Fibroblast of lung (primary cell): ENCODE measurements around the gene ZNF598. TPM values are rescaled to one million over a fixed set of nuclear protein-coding genes. Genes with fewer than 3 reads are reported as not detected.

ENCODE experiments used
- DNase-seq, 2 donors: peaks; one replicate each; pipeline versions ENCODE4 v3.0.0 to v3.0.0-alpha.2; 2010; ENCODE audit warnings: low read depth in 2 of 2
- H2AFZ ChIP-seq: 2 replicates; pipeline ENCODE4 v1.5.1; 2012; ENCODE audit warnings: low read length, control low read depth, inconsistent platforms
- H3K27ac ChIP-seq: 2 replicates; pipeline ENCODE4 v1.5.1; 2011; ENCODE audit warnings: low read length, control low read depth; ENCODE audit not compliant: insufficient read depth
- H3K27me3 ChIP-seq: 2 replicates; pipeline ENCODE4 v1.5.1; 2011; ENCODE audit warnings: mild to moderate bottlenecking, low read length; ENCODE audit not compliant: control insufficient read depth, insufficient read depth
- H3K36me3 ChIP-seq: 2 replicates; pipeline ENCODE4 v1.5.1; 2011; ENCODE audit warnings: low read length; ENCODE audit not compliant: control insufficient read depth, insufficient read depth
- H3K4me1 ChIP-seq: 2 replicates; pipeline ENCODE4 v1.5.1; 2011; ENCODE audit warnings: low read length; ENCODE audit not compliant: control insufficient read depth, insufficient read depth; ENCODE audit errors: extremely low read depth
- H3K4me2 ChIP-seq: 2 replicates; pipeline ENCODE4 v1.5.1; 2011; ENCODE audit warnings: low read length, control low read depth; ENCODE audit not compliant: insufficient read depth; ENCODE audit errors: extremely low read depth
- H3K4me3 ChIP-seq, 4 experiments: fragments of 200-600 bp in 1 of 4; sonication (generic) in 1 of 4; replicated peaks in 1 of 4; 2 replicates each; pipeline ENCODE4 v1.5.1; 2011 to 2016; ENCODE audit warnings: low read length in 4 of 4, low read depth in 3 of 4, mild to moderate bottlenecking in 3 of 4, control low read depth in 2 of 4, inconsistent platforms in 1 of 4, mixed read lengths in 1 of 4; ENCODE audit not compliant: insufficient read depth in 1 of 4; ENCODE audit errors: control extremely low read depth in 1 of 4
- H3K79me2 ChIP-seq: 2 replicates; pipeline ENCODE4 v1.5.1; 2012; ENCODE audit warnings: mild to moderate bottlenecking, low read length, inconsistent platforms; ENCODE audit not compliant: control insufficient read depth, insufficient read depth
- H3K9ac ChIP-seq: 2 replicates; pipeline ENCODE4 v1.5.1; 2011; ENCODE audit warnings: mild to moderate bottlenecking, low read length, control low read depth; ENCODE audit not compliant: insufficient read depth
- H3K9me3 ChIP-seq: 2 replicates; pipeline ENCODE4 v1.5.1; 2012; ENCODE audit warnings: low read depth, low read length; ENCODE audit not compliant: control insufficient read depth, insufficient read depth
- H4K20me1 ChIP-seq: 2 replicates; pipeline ENCODE4 v1.5.1; 2011; ENCODE audit warnings: low read length; ENCODE audit not compliant: control insufficient read depth, insufficient read depth; ENCODE audit errors: extremely low read depth
- CTCF ChIP-seq, 2 donors: IDR thresholded peaks in 1 of 2; conservative IDR thresholded peaks in 1 of 2; 1 replicate in 1 of 2; 2 replicates in 1 of 2; pipeline ENCODE4 v1.5.1; 2011 to 2012; ENCODE audit warnings: low read length in 2 of 2, control low read depth in 1 of 2, inconsistent platforms in 1 of 2, low read depth in 1 of 2, mild to moderate bottlenecking in 1 of 2
- EZH2 ChIP-seq: IDR thresholded peaks from 2 replicates; pipeline ENCODE4 v1.5.1; 2012; ENCODE audit warnings: low read length, control low read depth, mild to moderate bottlenecking; ENCODE audit errors: missing control alignments
- polyA plus RNA-seq, 2 donors: library from polyadenylated mRNA; depleted of rRNA in 1 of 2; stranded (reverse) in 1 of 2; unstranded in 1 of 2; fragments of >200 nt; gene quantifications; 2 replicates each; pipeline ENCODE4 v1.2.1, GENCODE V29; 2011 to 2012; ENCODE audit warnings: missing spikeins in 1 of 2
- total RNA-seq: library from RNA; depleted of rRNA; stranded (reverse); fragments of >200 nt; gene quantifications from 2 replicates; pipeline ENCODE4 v1.2.1, GENCODE V29; 2014

Gene ZNF598
- total and polyA plus RNA-seq, 2 donors (not counting 1 experiment from before 2014, with no cell fraction given): 11.6 to 18.8 TPM

DNA sequence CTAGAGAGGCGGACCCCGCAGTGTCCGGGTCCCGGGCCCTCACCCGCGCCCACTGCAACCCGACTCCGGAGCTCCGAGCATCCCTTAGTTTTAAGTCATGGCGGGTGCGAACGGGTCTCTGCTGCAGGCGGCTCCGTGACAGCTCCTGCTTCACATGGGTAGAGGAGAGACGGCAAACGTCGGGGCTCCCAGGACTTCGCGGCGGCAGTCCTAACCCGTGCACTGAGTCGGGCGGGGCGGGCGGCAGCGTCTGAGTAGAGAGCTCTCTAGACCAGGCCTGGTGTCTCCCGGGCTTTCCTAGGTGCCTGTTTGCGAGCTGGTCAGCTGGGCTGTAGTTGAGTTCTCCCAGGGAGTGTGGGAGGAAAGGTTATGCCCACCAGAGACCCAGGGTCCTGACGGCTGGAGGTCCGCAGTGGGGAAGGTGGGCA is 38.5 kb upstream of the ZNF598 start:
- no peak for DNase-seq
- Histone ChIP-seq H4K20me1 (no peaks in the 10 kb centered on the region), H3K9me3 (no peaks in the 10 kb centered on the region), H3K4me3 (peak overlapping the region; percentile 68 to 90 (median 79)), H2AFZ (peak overlapping the region; percentile 27), H3K27me3 (no peaks in the 10 kb centered on the region), H3K4me1 (peaks cover 6% of the 10 kb centered on the region), H3K79me2 (peaks cover 13% of the 10 kb centered on the region), H3K27ac (peak overlapping the region; percentile 3), H3K4me2 (peak overlapping the region; percentile 90), H3K9ac (peak overlapping the region; percentile 69), H3K36me3 (peaks cover 4% of the 10 kb centered on the region)
- TF ChIP-seq CTCF (conservative IDR thresholded peaks at IDR 0.05 in 1 of 2, IDR thresholded peaks at IDR 0.05 in 1 of 2; ENCODE audit: low read depth in 1 of 2, low read length in 2 of 2) (no peak), EZH2 (no peak)

DNA sequence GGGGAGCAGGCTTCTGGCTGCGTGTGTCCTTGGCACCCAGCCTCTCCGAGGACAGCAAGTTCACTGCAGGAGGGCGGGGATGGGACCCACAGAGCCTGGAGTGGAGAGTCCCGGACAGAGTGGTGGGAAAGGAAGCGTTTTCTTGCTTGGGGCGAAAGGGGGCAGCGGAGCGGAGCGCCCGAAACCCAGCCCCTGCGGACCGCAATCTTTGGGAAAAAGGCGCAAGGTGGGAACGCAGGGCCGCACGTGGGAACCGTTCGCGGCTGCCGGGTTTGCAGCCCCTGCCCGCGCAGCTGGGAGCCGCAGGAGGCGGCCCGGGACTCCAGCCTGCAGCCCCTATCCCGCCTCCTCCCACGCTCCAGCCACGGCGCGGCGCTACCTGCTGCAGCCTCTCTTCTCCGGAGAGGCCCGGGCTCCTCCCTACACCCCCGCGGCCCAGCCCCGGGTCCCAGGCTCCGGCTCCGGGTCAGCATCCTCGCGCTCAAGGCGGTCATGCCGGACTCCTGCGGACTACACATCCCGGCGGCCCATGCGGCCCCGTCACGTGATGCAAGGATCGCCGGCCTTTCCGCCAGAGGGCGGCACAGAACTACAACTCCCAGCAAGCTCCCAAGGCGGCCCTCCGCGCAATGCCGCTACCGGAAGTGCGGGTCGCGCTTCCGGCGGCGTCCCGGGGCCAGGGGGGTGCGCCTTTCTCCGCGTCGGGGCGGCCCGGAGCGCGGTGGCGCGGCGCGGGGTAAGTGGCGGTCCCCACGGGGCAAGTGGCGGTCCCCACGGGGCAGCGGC is 37.9 kb upstream of the ZNF598 start, which contains the start of the genes NTHL1 and TSC2:
NTHL1 (minus strand) TSS at position 505 of the 786 bp plus-strand sequence; CDS start at position 494, 11 bp downstream.
TSC2 (plus strand) TSS at position 656 of the 786 bp plus-strand sequence. CDS start 631 bp downstream, outside the sequence.
- DNase-seq: peak; percentile 94 to 96
- H3K79me2 ChIP-seq: peaks cover 13% of the 10 kb centered on the region
- H3K27ac ChIP-seq: peak within 1 kb of the TSS; percentile 19
- H3K4me2 ChIP-seq: peak within 1 kb of the TSS; percentile 99
- peak within 1 kb of the TSS; percentile 68 to 90 (median 79) for H3K4me3 ChIP-seq
- no peaks in the 10 kb centered on the region for H3K27me3 ChIP-seq
- no peaks in the 10 kb centered on the region for H3K9me3 ChIP-seq
- TF ChIP-seq CTCF (conservative IDR thresholded peaks at IDR 0.05 in 1 of 2, IDR thresholded peaks at IDR 0.05 in 1 of 2; ENCODE audit: low read depth in 1 of 2, low read length in 2 of 2) (peak; percentile 35 to 39), EZH2 (no peak)
- H4K20me1 ChIP-seq: no peaks in the 10 kb centered on the region
- peaks cover 6% of the 10 kb centered on the region for H3K4me1 ChIP-seq
- peak within 1 kb of the TSS; percentile 43 for H2AFZ ChIP-seq
- no peaks in the 10 kb centered on the region for H3K36me3 ChIP-seq
- peak within 1 kb of the TSS; percentile 69 for H3K9ac ChIP-seq

GRCh38 chr16:2046893-2047329 is 37.3 kb upstream of the ZNF598 start:
- TF ChIP-seq EZH2 (no peak), CTCF (conservative IDR thresholded peaks at IDR 0.05 in 1 of 2, IDR thresholded peaks at IDR 0.05 in 1 of 2; ENCODE audit: low read depth in 1 of 2, low read length in 2 of 2) (no peak)
- Histone ChIP-seq H3K9ac (peak overlapping the region; percentile 18), H4K20me1 (no peaks in the 10 kb centered on the region), H3K36me3 (no peaks in the 10 kb centered on the region), H3K4me2 (peak overlapping the region; percentile 99), H2AFZ (peak overlapping the region; percentile 43), H3K4me3 (peak overlapping the region; percentile 56 to 68 (median 58)), H3K27me3 (no peaks in the 10 kb centered on the region), H3K9me3 (no peaks in the 10 kb centered on the region), H3K79me2 (peaks cover 13% of the 10 kb centered on the region), H3K27ac (peak overlapping the region; percentile 19), H3K4me1 (peaks cover 6% of the 10 kb centered on the region)
- DNase-seq: no peak
